Loucy (cell line): ENCODE data around the gene RAB11FIP3.
"Not testable (repeated sequence)": the region's sequence is repeated elsewhere in the genome, so short reads cannot be mapped to it uniquely, and the experiment has no call there.

Experiments used
- H2AFZ ChIP-seq: fragments of 200-600 bp; sonication (generic); 2 replicates; pipeline ENCODE4 v1.6.0; 2016; ENCODE audit warnings: antibody characterized with exemption, mild to moderate bottlenecking, low read length, moderate library complexity
- H3F3A ChIP-seq: fragments of 200-600 bp; 2 replicates; pipeline ENCODE4 v1.6.0; 2016; ENCODE audit warnings: antibody characterized with exemption, low read depth, mild to moderate bottlenecking
- H3K27me3 ChIP-seq: fragments of 200-600 bp; sonication (generic); 2 replicates; pipeline ENCODE4 v1.6.1; 2014; ENCODE audit warnings: low read length, mild to moderate bottlenecking; ENCODE audit not compliant: insufficient read depth, poor library complexity, severe bottlenecking
- H3K36me3 ChIP-seq: fragments of 200-600 bp; sonication (generic); 2 replicates; pipeline ENCODE4 v1.6.1; 2016; ENCODE audit warnings: low read length; ENCODE audit not compliant: insufficient read depth
- H3K4me1 ChIP-seq: fragments of 200-600 bp; sonication (generic); 2 replicates; pipeline ENCODE4 v1.5.1; 2014; ENCODE audit warnings: low read length, mild to moderate bottlenecking; ENCODE audit not compliant: insufficient read depth, poor library complexity, severe bottlenecking
- H3K4me2 ChIP-seq: fragments of 200-600 bp; sonication (generic); 2 replicates; pipeline ENCODE4 v1.6.0; 2014; ENCODE audit warnings: antibody characterized with exemption, low read length, low read depth, mild to moderate bottlenecking; ENCODE audit not compliant: poor library complexity, severe bottlenecking
- H3K4me3 ChIP-seq: fragments of 200-600 bp; sonication (generic); 2 replicates; pipeline ENCODE4 v1.5.1; 2014; ENCODE audit warnings: low read length, mild to moderate bottlenecking, mixed read lengths; ENCODE audit not compliant: poor library complexity, severe bottlenecking
- H3K79me2 ChIP-seq: fragments of 200-600 bp; sonication (generic); 2 replicates; pipeline ENCODE4 v1.6.1; 2014; ENCODE audit warnings: low read length; ENCODE audit not compliant: insufficient read depth
- H3K9ac ChIP-seq: fragments of 200-600 bp; sonication (generic); 2 replicates; pipeline ENCODE4 v1.6.0; 2014; ENCODE audit warnings: mild to moderate bottlenecking, low read depth, low read length, moderate library complexity; ENCODE audit not compliant: poor library complexity, severe bottlenecking
- H3K9me2 ChIP-seq: fragments of 200-600 bp; sonication (generic); replicated peaks from 2 replicates; pipeline ENCODE4 v1.6.1; 2016; ENCODE audit warnings: low read depth, low read length, mixed read lengths
- H3K9me3 ChIP-seq: fragments of 200-600 bp; sonication (generic); 2 replicates; pipeline ENCODE4 v1.6.1; 2014; ENCODE audit warnings: mild to moderate bottlenecking, antibody characterized with exemption, low read length, low read depth; ENCODE audit not compliant: insufficient read depth
- H4K20me1 ChIP-seq: fragments of 200-600 bp; sonication (generic); 2 replicates; pipeline ENCODE4 v1.6.0; 2014; ENCODE audit warnings: antibody characterized with exemption, low read length, mild to moderate bottlenecking; ENCODE audit not compliant: insufficient read depth, poor library complexity, severe bottlenecking
- EZH2phosphoT487 ChIP-seq: fragments of 200-600 bp; IDR thresholded peaks from 2 replicates; pipeline ENCODE4 v1.6.1; 2018; ENCODE audit warnings: antibody characterized with exemption, mild to moderate bottlenecking, moderate library complexity, borderline replicate concordance
- TF ChIP-seq, protein P1 (sequence below): fragments of 200-600 bp; sonication (generic); conservative IDR thresholded peaks from 2 replicates; pipeline ENCODE4 v1.5.1; 2014; ENCODE audit warnings: mild to moderate bottlenecking, antibody characterized with exemption, low read length

The RAB11FIP3 gene

DNA sequence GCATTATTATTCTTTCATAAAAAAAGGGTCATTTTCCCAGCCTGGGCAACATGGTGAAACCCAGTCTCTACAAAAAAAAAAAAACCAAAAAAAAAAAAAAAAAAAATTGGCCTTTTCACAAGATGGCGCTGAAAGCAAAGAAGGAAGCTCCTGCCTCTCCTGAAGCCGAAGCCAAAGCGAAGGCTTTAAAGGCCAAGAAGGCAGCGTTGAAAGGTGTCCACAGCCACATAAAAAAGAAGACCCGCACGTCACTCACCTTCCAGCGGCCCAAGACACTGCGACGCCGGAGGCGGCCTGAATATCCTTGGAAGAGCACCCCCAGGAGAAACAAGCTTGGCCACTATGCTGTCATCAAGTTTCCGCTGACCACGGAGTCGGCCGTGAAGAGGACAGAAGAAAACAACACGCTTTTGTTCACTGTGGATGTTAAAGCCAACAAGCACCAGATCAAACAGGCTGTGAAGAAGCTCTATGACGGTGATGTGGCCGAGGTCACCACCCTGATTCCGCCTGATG, 38.8 kb upstream of the RAB11FIP3 start:
- no peak overlapping the region for H2AFZ ChIP-seq
- no peaks in the 10 kb centered on the region for H3K27me3 ChIP-seq
- H3K79me2 ChIP-seq, result no peaks in the 10 kb centered on the region
- no peaks in the 10 kb centered on the region for H3K36me3 ChIP-seq
- TF ChIP-seq, protein P1, sequence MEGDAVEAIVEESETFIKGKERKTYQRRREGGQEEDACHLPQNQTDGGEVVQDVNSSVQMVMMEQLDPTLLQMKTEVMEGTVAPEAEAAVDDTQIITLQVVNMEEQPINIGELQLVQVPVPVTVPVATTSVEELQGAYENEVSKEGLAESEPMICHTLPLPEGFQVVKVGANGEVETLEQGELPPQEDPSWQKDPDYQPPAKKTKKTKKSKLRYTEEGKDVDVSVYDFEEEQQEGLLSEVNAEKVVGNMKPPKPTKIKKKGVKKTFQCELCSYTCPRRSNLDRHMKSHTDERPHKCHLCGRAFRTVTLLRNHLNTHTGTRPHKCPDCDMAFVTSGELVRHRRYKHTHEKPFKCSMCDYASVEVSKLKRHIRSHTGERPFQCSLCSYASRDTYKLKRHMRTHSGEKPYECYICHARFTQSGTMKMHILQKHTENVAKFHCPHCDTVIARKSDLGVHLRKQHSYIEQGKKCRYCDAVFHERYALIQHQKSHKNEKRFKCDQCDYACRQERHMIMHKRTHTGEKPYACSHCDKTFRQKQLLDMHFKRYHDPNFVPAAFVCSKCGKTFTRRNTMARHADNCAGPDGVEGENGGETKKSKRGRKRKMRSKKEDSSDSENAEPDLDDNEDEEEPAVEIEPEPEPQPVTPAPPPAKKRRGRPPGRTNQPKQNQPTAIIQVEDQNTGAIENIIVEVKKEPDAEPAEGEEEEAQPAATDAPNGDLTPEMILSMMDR, result no peak
- TF ChIP-seq EZH2phosphoT487, result no peak
- no peaks in the 10 kb centered on the region for H3K9me2 ChIP-seq
- no peak overlapping the region for H3K4me2 ChIP-seq
- no peak overlapping the region for H3K9ac ChIP-seq
- peaks cover 7% of the 10 kb centered on the region for H3K4me1 ChIP-seq
- no peaks in the 10 kb centered on the region for H3K9me3 ChIP-seq
- H3K4me3 ChIP-seq, result no peak overlapping the region
- H4K20me1 ChIP-seq, result no peaks in the 10 kb centered on the region
- H3F3A ChIP-seq, result no peaks in the 10 kb centered on the region

DNA sequence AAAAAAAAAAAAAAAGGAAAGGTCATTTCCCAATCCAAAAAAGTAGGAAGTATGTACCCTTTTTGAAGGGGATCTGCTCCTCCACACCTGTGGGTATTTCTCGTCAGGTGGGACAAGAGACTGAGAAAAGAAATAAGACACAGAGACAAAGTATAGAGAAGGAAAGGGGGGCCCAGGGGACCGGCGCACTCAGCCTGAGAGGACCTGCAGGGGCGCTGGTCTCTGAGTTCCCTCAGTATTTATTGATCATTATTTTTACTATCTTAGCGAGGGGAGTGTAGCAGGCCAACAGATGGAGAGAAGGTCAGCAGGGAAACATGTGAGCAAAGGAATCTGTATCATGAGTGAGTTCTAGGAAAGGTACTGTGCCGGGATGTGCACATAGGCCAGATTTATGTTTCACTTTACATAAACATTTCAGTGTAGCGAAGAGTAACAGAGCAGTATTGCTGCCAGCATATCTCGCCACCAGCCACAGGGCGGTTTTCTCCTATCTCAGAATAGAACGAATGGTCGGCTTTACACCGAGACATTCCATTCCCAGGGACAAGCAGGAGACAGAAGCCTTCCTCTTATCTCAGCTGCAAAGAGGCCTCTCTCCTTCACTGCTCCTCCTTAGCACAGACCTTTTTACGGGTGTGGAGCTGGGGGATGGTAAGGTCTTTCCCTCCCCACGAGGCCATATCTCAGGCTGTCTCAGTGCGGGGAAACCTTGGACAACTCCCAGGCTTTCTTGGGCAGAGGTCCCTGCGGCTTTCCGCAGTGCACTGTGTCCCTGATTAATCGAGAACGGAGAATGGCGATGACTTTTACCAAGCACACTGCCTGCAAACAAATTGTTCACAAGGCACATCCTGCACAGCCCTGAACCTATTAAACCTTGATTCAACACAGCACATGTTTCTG, 37.4 kb upstream of the RAB11FIP3 start:
- H3K4me3 ChIP-seq, H3F3A ChIP-seq, H3K9ac ChIP-seq, H3K79me2 ChIP-seq, H3K4me2 ChIP-seq, H3K27me3 ChIP-seq, H2AFZ ChIP-seq, H3K4me1 ChIP-seq, H4K20me1 ChIP-seq, H3K9me2 ChIP-seq, H3K36me3 ChIP-seq, H3K9me3 ChIP-seq: not testable (repeated sequence)

DNA sequence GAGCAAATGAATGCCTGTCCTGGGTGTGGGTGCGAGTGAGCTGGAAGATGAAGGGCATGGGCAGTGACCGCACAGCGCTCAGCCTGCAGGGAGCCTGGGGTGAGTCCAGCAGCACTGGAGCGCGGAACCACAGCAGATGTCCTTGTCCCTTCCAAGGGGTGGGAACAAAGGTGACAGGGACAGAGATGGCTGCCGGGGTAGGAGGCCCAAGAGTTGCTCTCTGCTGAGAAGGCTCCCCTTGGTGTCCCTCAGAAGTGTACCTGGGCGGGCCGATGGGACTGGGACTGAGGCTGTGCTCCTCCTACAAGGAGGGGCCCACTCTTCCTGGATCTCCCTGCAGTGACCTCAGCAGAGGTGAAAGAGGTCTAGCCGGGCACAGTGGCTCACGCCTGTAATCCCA, 36.1 kb upstream of the RAB11FIP3 start:
- no peaks in the 10 kb centered on the region for H3K36me3 ChIP-seq
- TF ChIP-seq EZH2phosphoT487, result no peak
- TF ChIP-seq, protein P1, result no peak
- H4K20me1 ChIP-seq, result no peaks in the 10 kb centered on the region
- no peak overlapping the region for H2AFZ ChIP-seq
- H3K9me3 ChIP-seq, result no peaks in the 10 kb centered on the region
- no peaks in the 10 kb centered on the region for H3K9me2 ChIP-seq
- H3K27me3 ChIP-seq, result no peaks in the 10 kb centered on the region
- no peak overlapping the region for H3K4me2 ChIP-seq
- H3K79me2 ChIP-seq, result no peaks in the 10 kb centered on the region
- no peak overlapping the region for H3K9ac ChIP-seq
- no peak overlapping the region for H3K4me3 ChIP-seq
- H3F3A ChIP-seq, result no peaks in the 10 kb centered on the region
- no peaks in the 10 kb centered on the region for H3K4me1 ChIP-seq

DNA sequence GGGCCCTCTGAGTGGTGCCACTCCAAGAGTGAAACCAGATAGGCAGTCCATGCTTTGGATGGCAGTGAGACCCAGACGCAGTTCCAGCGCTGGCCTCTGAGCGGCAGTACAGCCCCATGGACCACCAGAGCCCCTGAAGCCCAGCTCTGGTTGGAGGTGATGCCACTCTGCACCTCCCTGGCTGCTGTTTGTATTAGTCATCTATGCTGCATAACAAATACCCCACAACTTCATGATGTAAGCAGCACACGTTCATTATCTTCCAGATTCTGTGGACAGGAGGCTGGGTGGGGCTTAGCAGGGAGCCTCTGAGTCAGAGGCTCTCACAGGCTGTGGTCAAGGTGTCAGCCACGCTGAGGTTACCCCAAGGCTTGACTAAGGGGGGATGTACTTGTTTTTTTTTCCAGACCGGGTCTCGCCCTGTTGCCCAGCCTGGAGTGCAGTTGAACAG, 33.5 kb upstream of the RAB11FIP3 start:
- Histone ChIP-seq H3K4me2 (no peak overlapping the region), H3K4me1 (peaks cover 4% of the 10 kb centered on the region), H4K20me1 (no peaks in the 10 kb centered on the region), H3F3A (0 out of 2 replicates have a peak, but pooled peaks cover 3% of the 10 kb centered on the region), H3K36me3 (no peaks in the 10 kb centered on the region), H2AFZ (no peak overlapping the region), H3K9ac (no peak overlapping the region), H3K9me2 (no peaks in the 10 kb centered on the region), H3K4me3 (no peak overlapping the region), H3K27me3 (no peaks in the 10 kb centered on the region), H3K9me3 (no peaks in the 10 kb centered on the region), H3K79me2 (no peaks in the 10 kb centered on the region)
- TF ChIP-seq, protein P1, result peak; percentile 78
- TF ChIP-seq EZH2phosphoT487, result no peak
